ENCODE results near the gene PNPLA5.

PNPLA5 gene

GRCh38 chr22:43901976-43902643 lies 10.3 kb upstream of the PNPLA5 start:
- DNase-seq (ENCODE audit: low read depth): no peak

GRCh38 chr22:43900206-43900605 lies 8.4 kb upstream of the PNPLA5 start:
- no peak for DNase-seq (ENCODE audit: low read depth)

- DNase-seq (ENCODE audit: low read depth): no peak
Observed at GRCh38 chr22:43897751-43898261, 6.0 kb upstream of the PNPLA5 start.

GRCh38 chr22:43895986-43896645 lies 4.3 kb upstream of the PNPLA5 start:
- no peak for DNase-seq (ENCODE audit: low read depth)

GRCh38 chr22:43894122-43894521 lies 2.3 kb upstream of the PNPLA5 start:
- DNase-seq (ENCODE audit: low read depth): no peak

GRCh38 chr22:43893266-43893665 lies 1.5 kb upstream of the PNPLA5 start:
- DNase-seq (ENCODE audit: low read depth): no peak

- no peak for DNase-seq (ENCODE audit: low read depth)
Observed at GRCh38 chr22:43892183-43892894, 526 bp upstream of the PNPLA5 start.

- no peak for DNase-seq (ENCODE audit: low read depth)
Observed at GRCh38 chr22:43890901-43891331, 897 bp downstream of the PNPLA5 start.

- no peak for DNase-seq (ENCODE audit: low read depth)
Observed at GRCh38 chr22:43889860-43890253, 2.0 kb downstream of the PNPLA5 start.

- DNase-seq (ENCODE audit: low read depth): no peak
Observed at GRCh38 chr22:43889201-43889859, 2.5 kb downstream of the PNPLA5 start.

GRCh38 chr22:43888740-43889139 lies 3.1 kb downstream of the PNPLA5 start:
- no peak for DNase-seq (ENCODE audit: low read depth)

GRCh38 chr22:43887391-43887790 lies 4.4 kb downstream of the PNPLA5 start:
- no peak for DNase-seq (ENCODE audit: low read depth)

GRCh38 chr22:43886231-43886630 lies 5.6 kb downstream of the PNPLA5 start:
- no peak for DNase-seq (ENCODE audit: low read depth)

- DNase-seq (ENCODE audit: low read depth): no peak
Observed at GRCh38 chr22:43885786-43886185, 6.0 kb downstream of the PNPLA5 start.

- no peak for DNase-seq (ENCODE audit: low read depth)
Observed at GRCh38 chr22:43885319-43885671, 6.5 kb downstream of the PNPLA5 start.

GRCh38 chr22:43884600-43885318 lies 7.1 kb downstream of the PNPLA5 start:
- peak; percentile 15 for DNase-seq (ENCODE audit: low read depth)

- no peak for DNase-seq (ENCODE audit: low read depth)
Observed at GRCh38 chr22:43883719-43884415, 7.9 kb downstream of the PNPLA5 start.

- DNase-seq (ENCODE audit: low read depth): peak; percentile 20
Observed at GRCh38 chr22:43883012-43883661, 8.7 kb downstream of the PNPLA5 start.

- DNase-seq (ENCODE audit: low read depth): no peak
Observed at GRCh38 chr22:43882122-43882767, 9.6 kb downstream of the PNPLA5 start.

Data from stimulated activated CD8-positive, alpha-beta memory T cell treated with anti-CD3 and anti-CD28 coated beads, Interleukin-12 subunit alpha, Interleukin-12 subunit beta, amount 100 ng/mL, for 1 hour (primary cell).